Peyer's patch (tissue), 4 donors: ENCODE results near the gene CD55. TPM values are rescaled to one million over a fixed set of nuclear protein-coding genes. Genes with fewer than 3 reads are reported as not detected.

ENCODE experiments used
- DNase-seq, 3 donors: peaks; one replicate each; pipeline ENCODE4 v3.0.0-alpha.2; 2017 to 2019
- H3K27ac ChIP-seq, 4 donors: fragments of 200-600 bp; sonication (generic); one replicate each; pipeline ENCODE4 v1.5.1; 2016 to 2019
- H3K27me3 ChIP-seq, 2 donors: fragments of 200-600 bp; sonication (generic); one replicate each; pipeline ENCODE4 v1.5.1; 2019
- H3K36me3 ChIP-seq, 3 donors: fragments of 200-600 bp; sonication (generic); one replicate each; pipeline ENCODE4 v1.5.1; 2016 to 2019
- H3K4me1 ChIP-seq, 4 donors: fragments of 200-600 bp; sonication (generic); one replicate each; pipeline ENCODE4 v1.5.1; 2016 to 2019
- H3K4me3 ChIP-seq, 4 donors: fragments of 200-600 bp; sonication (generic); 1 replicate in 3 of 4; 2 replicates in 1 of 4; pipeline ENCODE4 v1.5.1; 2016 to 2019; ENCODE audit warnings: mild to moderate bottlenecking in 1 of 4
- H3K9me3 ChIP-seq, 4 donors: fragments of 200-600 bp; sonication (generic); one replicate each; pipeline ENCODE4 v1.5.1; 2016 to 2019; ENCODE audit warnings: mild to moderate bottlenecking in 1 of 4
- CTCF ChIP-seq, 6 experiments: fragments of 450-650 bp in 4 of 6; fragments of 200-600 bp in 2 of 6; sonication (generic) in 1 of 6; IDR thresholded peaks; one replicate each; pipeline ENCODE4 v1.5.1; 2017 to 2019; ENCODE audit warnings: antibody characterized with exemption in 6 of 6, mild to moderate bottlenecking in 3 of 6, moderate library complexity in 1 of 6
- POLR2A ChIP-seq, 2 donors: fragments of 450-650 bp; IDR thresholded peaks; one replicate each; pipeline ENCODE4 v1.5.1; 2017; ENCODE audit warnings: antibody characterized with exemption in 2 of 2, mild to moderate bottlenecking in 2 of 2, moderate library complexity in 2 of 2
- total RNA-seq, 4 donors: library from RNA; depleted of rRNA; stranded (reverse); fragments of >200 nt; gene quantifications; one replicate each; pipeline ENCODE4 v1.1.0, GENCODE V29; 2016

The CD55 gene
- total RNA-seq, 4 donors from 2014 or later, result 28.5 to 49.5 (median 41.7) TPM

- Histone ChIP-seq H3K4me3 (no peak overlapping the region), H3K4me1 (no peaks in the 10 kb centered on the region), H3K36me3 (no peaks in the 10 kb centered on the region), H3K27ac (peak overlapping the region in 1 of 4 donors; percentile 9), H3K27me3 (no peaks in the 10 kb centered on the region), H3K9me3 (no peaks in the 10 kb centered on the region)
- no peak for DNase-seq
- TF ChIP-seq POLR2A (IDR thresholded peaks at IDR 0.05) (no peak), CTCF (IDR thresholded peaks at IDR 0.05) (no peak)
Observed at GRCh38 chr1:207298636-207299398, 22.7 kb upstream of the CD55 start.

- no peaks in the 10 kb centered on the region for H3K27me3 ChIP-seq
- no peaks in the 10 kb centered on the region for H3K36me3 ChIP-seq
- no peak for TF ChIP-seq POLR2A (IDR thresholded peaks at IDR 0.05)
- no peak for TF ChIP-seq CTCF (IDR thresholded peaks at IDR 0.05)
- DNase-seq, result no peak
- peaks cover 0 to 7% (median 0%) of the 10 kb centered on the region in 4 donors for H3K4me1 ChIP-seq
- no peaks in the 10 kb centered on the region for H3K9me3 ChIP-seq
- no peak overlapping the region for H3K4me3 ChIP-seq
- H3K27ac ChIP-seq, result no peak overlapping the region
Observed at GRCh38 chr1:207300970-207301369, 20.5 kb upstream of the CD55 start.

GRCh38 chr1:207302618-207303393 is 18.7 kb upstream of the CD55 start:
- Histone ChIP-seq H3K27me3 (no peaks in the 10 kb centered on the region), H3K9me3 (no peaks in the 10 kb centered on the region), H3K36me3 (no peaks in the 10 kb centered on the region), H3K4me1 (peaks cover 0 to 7% (median 0%) of the 10 kb centered on the region in 4 donors), H3K27ac (no peak overlapping the region), H3K4me3 (no peak overlapping the region)
- TF ChIP-seq POLR2A (IDR thresholded peaks at IDR 0.05), result no peak
- TF ChIP-seq CTCF (IDR thresholded peaks at IDR 0.05), result no peak
- DNase-seq, result no peak

- H3K36me3 ChIP-seq, result no peaks in the 10 kb centered on the region
- TF ChIP-seq CTCF (IDR thresholded peaks at IDR 0.05) (no peak), POLR2A (IDR thresholded peaks at IDR 0.05) (no peak)
- no peak overlapping the region for H3K4me3 ChIP-seq
- no peaks in the 10 kb centered on the region for H3K9me3 ChIP-seq
- no peak for DNase-seq
- no peaks in the 10 kb centered on the region for H3K27me3 ChIP-seq
- peak overlapping the region in 2 of 4 donors; percentile 50 to 74 for H3K27ac ChIP-seq
- peaks cover 0 to 16% (median 4%) of the 10 kb centered on the region in 4 donors for H3K4me1 ChIP-seq
Observed at GRCh38 chr1:207304710-207305488, 16.6 kb upstream of the CD55 start.

GRCh38 chr1:207305489-207305873 is 16.0 kb upstream of the CD55 start:
- Histone ChIP-seq H3K4me1 (peaks cover 0 to 16% (median 4%) of the 10 kb centered on the region in 4 donors), H3K9me3 (no peaks in the 10 kb centered on the region), H3K27me3 (no peaks in the 10 kb centered on the region), H3K4me3 (no peak overlapping the region), H3K36me3 (no peaks in the 10 kb centered on the region), H3K27ac (peak overlapping the region in 2 of 4 donors; percentile 50 to 74)
- no peak for DNase-seq
- TF ChIP-seq CTCF (IDR thresholded peaks at IDR 0.05), result no peak
- no peak for TF ChIP-seq POLR2A (IDR thresholded peaks at IDR 0.05)
